ENCODE data around the gene MYL10. TPM values are rescaled to one million over a fixed set of nuclear protein-coding genes. Genes with fewer than 3 reads are reported as not detected.

The MYL10 gene
- total RNA-seq, 1 experiment from 2014 or later, result 0.30 TPM

- no peak for DNase-seq (ENCODE audit: low spot score)
- Histone ChIP-seq H3K36me3 (ENCODE audit: insufficient read depth, low read length, poor library complexity, severe bottlenecking) (no peaks in the 10 kb centered on the region), H3K27ac (ENCODE audit: low read depth, low read length, poor library complexity, severe bottlenecking) (no peak overlapping the region), H3K4me1 (ENCODE audit: insufficient read depth, low read length, poor library complexity, severe bottlenecking) (no peaks in the 10 kb centered on the region), H3K9me3 (ENCODE audit: low read depth, low read length, poor library complexity, severe bottlenecking) (no peaks in the 10 kb centered on the region), H3K4me3 (ENCODE audit: low read depth, low read length, poor library complexity, severe bottlenecking) (no peak overlapping the region), H3K27me3 (replicated peaks; ENCODE audit: insufficient read depth, low read depth, low read length, poor library complexity) (no peaks in the 10 kb centered on the region)
- BruUV-seq (replicated peaks), result no TSS peak
- TF ChIP-seq EZH2 (IDR thresholded peaks at IDR 0.05; ENCODE audit: borderline replicate concordance, low read depth, low read length, poor library complexity, severe bottlenecking) (no peak), CTCF (conservative IDR thresholded peaks at IDR 0.05; ENCODE audit: low read depth, low read length) (no peak)
- ChIA-PET POLR2A (ENCODE audit: low non-redundant PET) (interaction anchor here (0.7 kb wide), 1 partner anchor 217 kb away, joined by 4 read pairs; no protein-coding TSS in a partner anchor), CTCF (no interaction called here)
- intact Hi-C loops (cut with micrococcal nuclease; ENCODE audit: unreplicated experiment), result no loop called here
These were observed 37.2 kb upstream of the MYL10 start for GRCh38 chr7:101666293-101666692.

DNA sequence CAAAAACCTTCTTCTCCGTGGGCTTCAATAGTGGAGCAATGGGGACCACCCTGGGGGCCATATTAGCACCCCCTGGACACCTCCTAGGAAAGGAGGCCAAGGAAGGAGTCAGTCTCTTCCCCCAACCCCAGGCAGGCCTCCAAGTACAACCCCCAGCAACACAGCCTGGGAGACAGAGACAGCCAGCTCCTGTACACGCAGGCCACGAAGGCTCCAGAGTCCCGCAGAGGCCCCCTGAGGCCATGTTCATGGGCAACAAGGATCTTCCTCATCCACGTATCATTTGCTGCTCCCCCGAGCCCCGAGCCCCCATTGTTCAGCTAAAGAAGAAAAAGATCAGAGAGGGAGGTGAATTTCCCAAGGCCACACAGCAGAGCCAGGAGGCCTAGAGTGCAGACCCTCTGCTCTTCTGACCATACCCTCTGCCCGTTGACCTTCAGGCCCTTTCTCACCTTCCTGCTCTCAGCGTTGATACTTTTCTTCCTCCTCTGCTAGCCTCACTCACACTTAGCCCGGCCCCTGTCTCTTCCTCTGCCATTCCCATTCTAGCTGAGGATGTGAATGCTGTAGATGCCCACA, 35.9 kb upstream of the MYL10 start:
- Histone ChIP-seq H3K27ac (ENCODE audit: low read depth, low read length, poor library complexity, severe bottlenecking) (no peak overlapping the region), H3K4me3 (ENCODE audit: low read depth, low read length, poor library complexity, severe bottlenecking) (no peak overlapping the region), H3K4me1 (ENCODE audit: insufficient read depth, low read length, poor library complexity, severe bottlenecking) (no peaks in the 10 kb centered on the region), H3K9me3 (ENCODE audit: low read depth, low read length, poor library complexity, severe bottlenecking) (no peaks in the 10 kb centered on the region), H3K27me3 (replicated peaks; ENCODE audit: insufficient read depth, low read depth, low read length, poor library complexity) (no peaks in the 10 kb centered on the region), H3K36me3 (ENCODE audit: insufficient read depth, low read length, poor library complexity, severe bottlenecking) (no peaks in the 10 kb centered on the region)
- TF ChIP-seq EZH2 (IDR thresholded peaks at IDR 0.05; ENCODE audit: borderline replicate concordance, low read depth, low read length, poor library complexity, severe bottlenecking) (no peak), CTCF (conservative IDR thresholded peaks at IDR 0.05; ENCODE audit: low read depth, low read length) (no peak)
- intact Hi-C loops (cut with micrococcal nuclease; ENCODE audit: unreplicated experiment), result no loop called here
- ChIA-PET POLR2A (ENCODE audit: low non-redundant PET) (no interaction called here), CTCF (no interaction called here)
- no peak for DNase-seq (ENCODE audit: low spot score)
- BruUV-seq (replicated peaks), result no TSS peak

DNA sequence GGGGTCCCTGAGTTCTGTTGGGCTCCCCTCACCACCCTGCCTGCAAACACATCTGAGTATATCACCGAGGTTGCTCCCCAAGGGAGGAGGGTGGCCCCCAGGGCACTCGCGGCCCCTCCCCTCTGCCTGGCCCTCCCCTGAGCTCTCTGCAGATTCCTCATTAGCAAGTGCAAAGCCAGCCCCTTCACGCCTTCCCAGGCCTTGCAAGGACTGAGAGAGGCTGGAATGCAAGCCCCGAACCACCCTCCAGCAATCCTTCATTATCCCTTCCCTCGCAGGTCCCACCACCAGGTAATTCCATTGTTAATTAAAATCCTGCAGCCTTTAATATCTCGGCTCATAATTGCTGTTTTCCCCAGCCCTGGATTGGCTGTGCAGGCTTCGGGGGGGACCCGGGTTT, 35.3 kb upstream of the MYL10 start:
- no TSS peak for BruUV-seq (replicated peaks)
- no peak for DNase-seq (ENCODE audit: low spot score)
- H3K4me1 ChIP-seq (ENCODE audit: insufficient read depth, low read length, poor library complexity, severe bottlenecking), result no peaks in the 10 kb centered on the region
- H3K4me3 ChIP-seq (ENCODE audit: low read depth, low read length, poor library complexity, severe bottlenecking), result no peak overlapping the region
- H3K9me3 ChIP-seq (ENCODE audit: low read depth, low read length, poor library complexity, severe bottlenecking), result no peaks in the 10 kb centered on the region
- intact Hi-C loops (cut with micrococcal nuclease; ENCODE audit: unreplicated experiment), result no loop called here
- ChIA-PET CTCF (no interaction called here), POLR2A (ENCODE audit: low non-redundant PET) (no interaction called here)
- H3K27ac ChIP-seq (ENCODE audit: low read depth, low read length, poor library complexity, severe bottlenecking), result no peak overlapping the region
- TF ChIP-seq EZH2 (IDR thresholded peaks at IDR 0.05; ENCODE audit: borderline replicate concordance, low read depth, low read length, poor library complexity, severe bottlenecking) (no peak), CTCF (conservative IDR thresholded peaks at IDR 0.05; ENCODE audit: low read depth, low read length) (no peak)
- no peaks in the 10 kb centered on the region for H3K36me3 ChIP-seq (ENCODE audit: insufficient read depth, low read length, poor library complexity, severe bottlenecking)
- H3K27me3 ChIP-seq (replicated peaks; ENCODE audit: insufficient read depth, low read depth, low read length, poor library complexity), result no peaks in the 10 kb centered on the region

All from A673 (cell line).